IMR-90 (cell line): ENCODE data around the gene WDR76. TPM values are rescaled to one million over a fixed set of nuclear protein-coding genes. Genes with fewer than 3 reads are reported as not detected.

ENCODE experiments used
- ATAC-seq: fragments of 200-7000 bp; cut with Tn5 transposase; 2 replicates; pipeline ENCODE4 v1.9.1; 2020; ENCODE audit warnings: low read depth, mild to moderate bottlenecking, moderate library complexity
- BruUV-seq: library from RNA; stranded (reverse); fragments of 400-500 nt; replicated peaks from 2 replicates; lab custom pipeline; 2021; lab: Mats Ljungman, UMichigan
- CTCF ChIA-PET: fragments of 300-600 bp; formaldehyde crosslinking; extraction: SDS; loops from one replicate; lab custom pipeline; 2021; ENCODE audit warnings: antibody characterized with exemption; lab: Yijun Ruan, JAX
- POLR2A ChIA-PET: fragments of 300-600 bp; sonication (Branson Sonifier 250); formaldehyde crosslinking; loops from one replicate; lab custom pipeline; 2022; ENCODE audit warnings: antibody characterized with exemption; ENCODE audit not compliant: unreplicated experiment; lab: Charles Lee
- DNase-seq: peaks from one replicate; pipeline ENCODE4 v3.0.0; 2013
- H2AFZ ChIP-seq: replicated peaks from 2 replicates; pipeline ENCODE3; 2013; ENCODE audit warnings: low read length, mild to moderate bottlenecking; ENCODE audit not compliant: poor library complexity
- H2AK5ac ChIP-seq: 2 replicates; pipeline ENCODE4 v1.6.1; 2013; ENCODE audit warnings: low read depth, low read length, inconsistent platforms
- H2AK9ac ChIP-seq: replicated peaks from 2 replicates; pipeline ENCODE3; 2013; ENCODE audit warnings: mild to moderate bottlenecking, low read depth, low read length, moderate library complexity; ENCODE audit not compliant: poor library complexity
- H2BK120ac ChIP-seq: 2 replicates; pipeline ENCODE4 v1.6.1; 2013; ENCODE audit warnings: low read depth, low read length, inconsistent platforms
- H2BK15ac ChIP-seq: 3 replicates; pipeline ENCODE4 v1.6.1; 2013; ENCODE audit warnings: low read depth, low read length, inconsistent platforms
- H2BK20ac ChIP-seq: 2 replicates; pipeline ENCODE4 v1.6.1; 2013; ENCODE audit warnings: low read depth, mild to moderate bottlenecking, inconsistent platforms, low read length, moderate library complexity
- H2BK5ac ChIP-seq: 2 replicates; pipeline ENCODE4 v1.6.1; 2013; ENCODE audit warnings: mild to moderate bottlenecking, low read depth, low read length, inconsistent platforms; ENCODE audit not compliant: poor library complexity, severe bottlenecking
- H3K14ac ChIP-seq: replicated peaks from 2 replicates; pipeline ENCODE4 v1.6.1; 2013; ENCODE audit warnings: low read depth, low read length, inconsistent platforms
- H3K18ac ChIP-seq: 2 replicates; pipeline ENCODE4 v1.6.1; 2013; ENCODE audit warnings: low read depth, low read length, control low read depth
- H3K23ac ChIP-seq: 2 replicates; pipeline ENCODE4 v1.6.1; 2013; ENCODE audit warnings: low read depth, low read length, inconsistent platforms
- H3K27ac ChIP-seq: 2 replicates; pipeline ENCODE4 v1.5.1; 2013; ENCODE audit warnings: mild to moderate bottlenecking, control low read depth, low read length; ENCODE audit not compliant: insufficient read depth
- H3K27me3 ChIP-seq: 2 replicates; pipeline ENCODE4 v1.6.1; 2013; ENCODE audit warnings: low read length; ENCODE audit not compliant: control insufficient read depth, insufficient read depth
- H3K36me3 ChIP-seq: 2 replicates; pipeline ENCODE4 v1.6.1; 2013; ENCODE audit warnings: low read length, mixed read lengths; ENCODE audit not compliant: control insufficient read depth, insufficient read depth
- H3K4ac ChIP-seq: 2 replicates; pipeline ENCODE4 v1.6.1; 2013; ENCODE audit warnings: low read depth, low read length, inconsistent platforms
- H3K4me1 ChIP-seq: 2 replicates; pipeline ENCODE4 v1.6.1; 2013; ENCODE audit warnings: low read length, mixed read lengths; ENCODE audit not compliant: control insufficient read depth, insufficient read depth
- H3K4me2 ChIP-seq: 2 replicates; pipeline ENCODE4 v1.6.1; 2013; ENCODE audit warnings: low read depth, mild to moderate bottlenecking, control low read depth, low read length, moderate library complexity
- H3K4me3 ChIP-seq: 2 replicates; pipeline ENCODE4 v1.5.1; 2013; ENCODE audit warnings: low read depth, mild to moderate bottlenecking, control low read depth, low read length, moderate library complexity; ENCODE audit not compliant: insufficient read depth
- H3K56ac ChIP-seq: 2 replicates; pipeline ENCODE4 v1.6.1; 2013; ENCODE audit warnings: low read length, inconsistent platforms; ENCODE audit not compliant: insufficient read depth; ENCODE audit errors: extremely low read depth
- H3K79me1 ChIP-seq, 2 experiments: 2 replicates each; pipeline ENCODE4 v1.6.1; 2013; ENCODE audit warnings: low read length in 2 of 2, inconsistent platforms in 1 of 2, low read depth in 1 of 2
- H3K9ac ChIP-seq: 2 replicates; pipeline ENCODE4 v1.6.1; 2013; ENCODE audit warnings: low read depth, low read length, control low read depth
- H3K9me1 ChIP-seq: 2 replicates; pipeline ENCODE4 v1.6.1; 2013; ENCODE audit warnings: low read length, inconsistent platforms; ENCODE audit not compliant: insufficient read depth
- H3K9me3 ChIP-seq: 2 replicates; pipeline ENCODE4 v1.6.1; 2013; ENCODE audit warnings: low read length; ENCODE audit not compliant: control insufficient read depth, insufficient read depth
- H4K20me1 ChIP-seq: 2 replicates; pipeline ENCODE4 v1.6.1; 2013; ENCODE audit warnings: low read length, inconsistent platforms; ENCODE audit not compliant: insufficient read depth
- H4K5ac ChIP-seq: 2 replicates; pipeline ENCODE4 v1.6.1; 2013; ENCODE audit warnings: mild to moderate bottlenecking, low read depth, low read length, control low read depth
- H4K8ac ChIP-seq, 2 experiments: 2 replicates each; pipeline ENCODE4 v1.6.1; 2013; ENCODE audit warnings: low read depth in 2 of 2, low read length in 2 of 2, control low read depth in 1 of 2, inconsistent platforms in 1 of 2
- H4K91ac ChIP-seq: 2 replicates; pipeline ENCODE4 v1.6.1; 2013; ENCODE audit warnings: low read depth, low read length, inconsistent platforms; ENCODE audit not compliant: insufficient read depth
- RCOR1 ChIP-seq: IDR thresholded peaks from 2 replicates; pipeline ENCODE4 v1.6.1; 2012; ENCODE audit warnings: mild to moderate bottlenecking, low read length, improper control_type of control experiment; ENCODE audit not compliant: insufficient replicate concordance
- WGBS, 2 experiments: methylation state at CpG; one replicate each; pipeline versions ENCODE4 v1.1.5 to v1.1.7; 2013; ENCODE audit warnings: missing lambda C conversion rate in 2 of 2; ENCODE audit not compliant: insufficient read length in 1 of 2; ENCODE audit errors: extremely low coverage in 2 of 2; 5-methylcytosine and 5-hydroxymethylcytosine counted together
- dilution Hi-C: fragments of 300-500 bp; cut with HindIII; formaldehyde crosslinking; loops from one replicate; pipeline ENCODE4 v1.14.3; 2018; ENCODE audit warnings: low sequenced_read_pairs; ENCODE audit not compliant: unreplicated experiment
- in situ Hi-C: fragments of 300-500 bp; cut with MboI; formaldehyde crosslinking; loops from 3 replicates; pipeline ENCODE4 v1.14.3; 2019; ENCODE audit warnings: low sequenced_read_pairs, inconsistent platforms, mixed read lengths
- intact Hi-C: fragments of 100-400 bp; cut with micrococcal nuclease; formaldehyde crosslinking; loops from 2 replicates; pipeline ENCODE4 v1.10.0; 2022
- polyA plus RNA-seq, 3 experiments: library from polyadenylated mRNA; depleted of rRNA; stranded (reverse); fragments of >200 nt; gene quantifications; 2 replicates each; pipeline ENCODE4 v1.2.3, GENCODE V29; 2012; ENCODE audit warnings: low replicate concordance in 1 of 3
- total RNA-seq: library from RNA; depleted of rRNA; stranded (reverse); fragments of >200 nt; gene quantifications from 2 replicates; pipeline ENCODE4 v1.2.3, GENCODE V29; 2012
- TF ChIP-seq, protein P1 (sequence below): conservative IDR thresholded peaks from 2 replicates; pipeline ENCODE4 v1.5.1; 2012; ENCODE audit warnings: mild to moderate bottlenecking, low read depth, low read length, improper control_type of control experiment

Gene WDR76
- total and polyA plus RNA-seq, 2 of the 4 experiments (the other 2 are of a cell fraction), result 4.8 to 25.8 TPM

DNA sequence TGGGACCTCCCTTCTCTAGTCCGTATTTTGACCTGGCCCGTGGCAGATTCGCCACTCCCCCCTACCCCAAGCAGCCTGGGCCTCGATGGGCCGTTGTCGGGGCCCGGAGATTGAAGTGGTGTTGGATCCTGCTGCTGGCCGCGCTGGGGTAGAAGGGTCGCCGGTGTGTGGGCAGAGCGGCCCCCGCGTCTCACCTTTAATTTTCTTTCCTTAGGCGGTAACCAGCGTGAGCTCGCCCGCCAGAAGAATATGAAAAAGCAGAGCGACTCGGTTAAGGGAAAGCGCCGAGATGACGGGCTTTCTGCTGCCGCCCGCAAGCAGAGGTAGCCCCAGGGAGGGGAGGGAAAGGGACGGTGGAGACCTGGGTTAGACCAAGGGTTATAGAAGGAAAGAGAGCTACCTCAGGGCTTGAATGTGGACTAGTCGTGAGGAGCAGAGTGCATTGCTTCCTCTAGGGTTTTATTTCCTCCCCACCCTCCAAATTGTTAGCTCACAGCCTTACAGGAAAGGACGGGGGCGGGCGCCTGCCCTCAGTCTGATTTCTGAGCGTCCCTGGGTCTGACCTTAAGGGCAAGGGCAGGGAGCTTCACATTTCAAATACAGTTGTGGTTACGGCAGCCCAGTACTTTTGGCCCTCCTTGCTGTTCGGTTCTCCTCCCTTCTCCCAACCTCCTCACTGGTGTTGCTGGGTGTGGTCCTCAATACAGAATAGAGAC lies 33.9 kb upstream of the WDR76 start:
- WGBS, 2 experiments, result 0% methylated on average over 3 of the region's 33 CpGs; no CpG with 5 or more reads in 1 of the 2 experiments
- dilution Hi-C loops, result no loop called here
- POLR2A ChIA-PET, result interaction anchor here (0.5 kb wide), 1 partner anchor 48 kb away, joined by 10 read pairs; no protein-coding TSS in a partner anchor

More for the DNA sequence above, 33.9 kb upstream of the WDR76 start:
- Histone ChIP-seq H2BK5ac (peak overlapping the region; percentile 82), H3K27me3 (no peaks in the 10 kb centered on the region), H3K4me2 (peak overlapping the region; percentile 82), H2BK15ac (peak overlapping the region; percentile 24; the same call in 1 of the 3 replicates), H3K79me1 (peaks cover 31 to 54% of the 10 kb centered on the region in 2 experiments), H3K56ac (peak overlapping the region; percentile 95), H3K4me1 (peaks cover 21% of the 10 kb centered on the region), H2AFZ (peak overlapping the region; percentile 92), H2BK20ac (no peak overlapping the region), H2AK5ac (peak overlapping the region; percentile 97), H4K20me1 (peaks cover 47% of the 10 kb centered on the region), H3K9ac (peak overlapping the region; percentile 97), H3K4ac (peak overlapping the region; percentile 99), H3K23ac (peak overlapping the region; percentile 97), H2BK120ac (peak overlapping the region; percentile 66), H4K91ac (peak overlapping the region; percentile 98), H2AK9ac (peak overlapping the region; percentile 100), H3K18ac (peak overlapping the region; percentile 69; the same call in 1 of the 2 replicates), H3K9me1 (peaks cover 33% of the 10 kb centered on the region), H4K8ac (peak overlapping the region; percentile 86 to 98), H3K36me3 (peaks cover 37% of the 10 kb centered on the region), H4K5ac (peak overlapping the region; percentile 81), H3K9me3 (no peaks in the 10 kb centered on the region), H3K27ac (peak overlapping the region; percentile 95), H3K14ac (peak overlapping the region; percentile 99), H3K4me3 (peak overlapping the region; percentile 71)
- BruUV-seq, result no TSS peak
- TF ChIP-seq, protein P1, sequence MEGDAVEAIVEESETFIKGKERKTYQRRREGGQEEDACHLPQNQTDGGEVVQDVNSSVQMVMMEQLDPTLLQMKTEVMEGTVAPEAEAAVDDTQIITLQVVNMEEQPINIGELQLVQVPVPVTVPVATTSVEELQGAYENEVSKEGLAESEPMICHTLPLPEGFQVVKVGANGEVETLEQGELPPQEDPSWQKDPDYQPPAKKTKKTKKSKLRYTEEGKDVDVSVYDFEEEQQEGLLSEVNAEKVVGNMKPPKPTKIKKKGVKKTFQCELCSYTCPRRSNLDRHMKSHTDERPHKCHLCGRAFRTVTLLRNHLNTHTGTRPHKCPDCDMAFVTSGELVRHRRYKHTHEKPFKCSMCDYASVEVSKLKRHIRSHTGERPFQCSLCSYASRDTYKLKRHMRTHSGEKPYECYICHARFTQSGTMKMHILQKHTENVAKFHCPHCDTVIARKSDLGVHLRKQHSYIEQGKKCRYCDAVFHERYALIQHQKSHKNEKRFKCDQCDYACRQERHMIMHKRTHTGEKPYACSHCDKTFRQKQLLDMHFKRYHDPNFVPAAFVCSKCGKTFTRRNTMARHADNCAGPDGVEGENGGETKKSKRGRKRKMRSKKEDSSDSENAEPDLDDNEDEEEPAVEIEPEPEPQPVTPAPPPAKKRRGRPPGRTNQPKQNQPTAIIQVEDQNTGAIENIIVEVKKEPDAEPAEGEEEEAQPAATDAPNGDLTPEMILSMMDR, result peak; percentile 22; the same call in 1 of the 2 replicates
- no peak for TF ChIP-seq RCOR1
- CTCF ChIA-PET, result interaction anchor here (1.0 kb wide), 1 partner anchor 16 kb away, joined by 3 read pairs; the partner anchor contains the start of gene ELL3
- in situ Hi-C loops (no loop called here), intact Hi-C loops (no loop called here)
- DNase-seq (peak; percentile 34), ATAC-seq (peak; percentile 0)
